Fibroblast of skin of back (primary cell): ENCODE data around the gene CCDC117.

ENCODE experiments used
- DNase-seq: peaks from one replicate; pipeline ENCODE4 v3.0.0-alpha.2; 2013

Gene CCDC117

DNA sequence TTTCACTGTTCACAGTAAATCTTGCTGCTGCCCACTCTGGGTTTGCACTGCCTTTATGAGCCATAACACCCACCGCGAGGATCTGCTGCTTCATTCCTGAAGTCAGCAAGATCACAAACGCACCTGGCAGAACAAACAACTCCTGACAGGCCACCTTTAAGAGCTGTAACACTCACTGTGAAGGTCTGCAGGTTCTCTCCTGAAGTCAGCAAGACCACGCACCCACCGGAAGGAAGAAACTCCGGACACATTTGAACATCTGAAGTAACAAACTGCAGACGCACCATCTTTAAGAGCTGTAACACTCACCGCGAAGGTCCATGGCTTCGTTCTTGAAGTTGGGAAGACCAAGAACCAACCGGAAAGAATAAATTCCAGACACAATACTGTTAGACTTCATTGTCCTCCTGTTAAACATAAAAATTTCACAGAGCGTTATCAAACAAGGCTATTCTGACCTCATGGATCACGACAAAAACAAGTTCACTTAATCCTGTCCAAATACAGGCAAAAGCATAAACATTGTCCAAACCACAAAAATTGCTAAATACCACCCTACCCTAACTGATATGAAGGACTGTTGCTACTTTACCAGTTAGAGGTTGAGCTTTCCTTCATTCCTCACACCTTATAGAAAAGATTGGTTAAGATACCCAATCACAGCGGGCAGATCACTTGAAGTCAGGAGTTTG is 3.0 kb upstream of the CCDC117 start:
- DNase-seq: no peak

DNA sequence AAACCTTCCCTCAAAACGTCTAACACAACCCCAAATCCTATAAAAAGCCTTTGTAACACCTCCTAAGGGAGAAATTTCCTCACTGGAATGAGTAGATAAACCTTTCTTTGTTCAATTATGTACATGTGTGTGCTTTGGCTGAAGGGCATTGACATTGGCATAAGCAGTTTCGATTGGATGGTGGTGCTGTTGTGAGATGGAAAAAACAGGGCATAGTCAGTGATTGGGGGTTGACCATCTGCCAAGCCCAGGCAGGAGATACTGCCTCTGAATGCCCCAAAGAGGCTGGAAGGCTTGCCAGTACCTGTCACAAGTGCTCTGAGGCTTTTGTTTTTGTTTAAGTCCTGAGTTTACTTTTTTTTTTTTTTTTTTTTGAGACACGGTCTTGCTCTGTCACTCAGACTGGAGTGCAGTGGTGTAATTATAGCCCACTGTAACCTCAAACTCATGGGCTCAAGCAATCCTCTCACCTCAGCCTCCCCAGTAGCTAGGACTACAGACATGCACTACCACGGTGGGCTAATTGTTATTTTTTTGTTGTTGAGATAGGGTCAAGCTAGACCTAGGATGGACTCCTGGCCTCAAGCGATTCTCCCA is 1.2 kb upstream of the CCDC117 start:
- no peak for DNase-seq

DNA sequence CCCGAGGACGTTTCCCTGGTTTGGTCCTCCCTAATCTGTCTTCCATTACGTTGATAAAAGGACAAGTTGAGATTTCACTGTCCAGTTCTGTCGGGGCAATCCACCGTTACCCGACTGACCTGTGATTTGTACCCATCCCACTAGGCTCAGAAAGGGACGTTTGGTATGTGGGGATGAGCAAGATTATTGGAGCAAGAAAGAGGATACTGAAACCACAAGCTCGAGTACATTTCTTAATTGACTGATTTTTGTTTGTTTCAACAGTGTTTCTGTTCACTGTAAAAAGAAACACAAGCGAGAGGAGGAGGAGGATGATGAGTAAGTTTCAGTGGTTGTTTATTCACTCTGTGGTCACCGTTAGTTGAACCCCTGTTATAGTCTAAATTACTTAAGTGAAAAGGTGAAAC is 969 bp downstream of the CCDC117 start:
- no peak for DNase-seq

DNA sequence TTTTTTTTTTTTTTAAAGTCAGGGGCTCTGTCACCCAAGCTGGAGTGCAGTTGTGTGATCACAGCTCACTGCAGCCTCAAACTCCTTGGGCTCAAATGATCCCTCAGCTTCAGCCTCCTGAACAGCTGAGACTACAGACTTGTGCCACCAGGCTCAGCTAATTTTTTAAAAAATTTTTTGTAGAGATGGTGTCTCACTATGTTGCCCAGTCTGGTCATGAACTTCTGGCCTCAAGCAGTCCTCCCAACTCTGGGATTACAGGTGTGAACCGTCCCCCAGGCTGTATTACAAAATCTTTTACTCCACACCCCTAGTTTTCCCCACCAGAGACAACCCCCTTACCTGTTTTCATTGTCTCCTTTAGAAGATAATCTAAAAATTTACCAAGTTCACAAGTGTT is 1.9 kb downstream of the CCDC117 start:
- no peak for DNase-seq

DNA sequence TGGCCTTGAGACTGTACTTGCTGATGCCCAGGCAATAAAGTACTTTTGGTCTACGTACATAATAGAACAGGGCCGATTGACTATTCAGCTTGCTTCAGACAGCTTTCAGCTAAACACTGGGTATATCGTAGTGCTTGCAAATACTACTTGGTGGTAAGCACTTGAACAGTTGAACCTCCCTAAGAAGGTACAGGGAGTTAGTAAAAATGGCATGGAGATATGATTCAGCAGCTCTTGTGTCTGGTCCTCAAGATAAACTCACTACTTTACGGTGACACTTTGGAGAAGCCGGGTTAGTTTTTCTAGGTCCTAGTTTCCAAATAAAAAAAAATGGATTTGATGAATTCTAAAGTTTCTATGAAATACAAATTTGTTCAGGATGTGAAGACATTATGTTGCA is 7.3 kb downstream of the CCDC117 start:
- no peak for DNase-seq

DNA sequence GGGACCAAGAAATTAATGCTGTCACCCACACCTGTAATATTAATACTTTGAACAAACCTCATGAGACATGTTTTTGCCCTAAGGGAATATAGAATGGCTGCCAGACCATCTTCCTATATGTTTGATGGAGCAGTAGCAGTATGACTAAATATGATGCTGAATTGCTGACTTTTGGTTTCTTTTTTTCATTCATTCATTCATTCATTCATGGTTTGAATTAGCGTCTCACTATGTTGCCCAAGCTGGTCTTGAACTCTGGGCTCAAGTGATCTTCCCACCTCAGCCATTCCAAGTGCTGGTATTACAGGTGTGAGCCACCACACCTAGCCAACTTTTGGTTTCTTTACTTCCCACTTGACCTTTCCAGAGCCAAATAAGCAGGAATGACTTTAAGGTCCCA is 7.8 kb downstream of the CCDC117 start:
- DNase-seq: no peak

DNA sequence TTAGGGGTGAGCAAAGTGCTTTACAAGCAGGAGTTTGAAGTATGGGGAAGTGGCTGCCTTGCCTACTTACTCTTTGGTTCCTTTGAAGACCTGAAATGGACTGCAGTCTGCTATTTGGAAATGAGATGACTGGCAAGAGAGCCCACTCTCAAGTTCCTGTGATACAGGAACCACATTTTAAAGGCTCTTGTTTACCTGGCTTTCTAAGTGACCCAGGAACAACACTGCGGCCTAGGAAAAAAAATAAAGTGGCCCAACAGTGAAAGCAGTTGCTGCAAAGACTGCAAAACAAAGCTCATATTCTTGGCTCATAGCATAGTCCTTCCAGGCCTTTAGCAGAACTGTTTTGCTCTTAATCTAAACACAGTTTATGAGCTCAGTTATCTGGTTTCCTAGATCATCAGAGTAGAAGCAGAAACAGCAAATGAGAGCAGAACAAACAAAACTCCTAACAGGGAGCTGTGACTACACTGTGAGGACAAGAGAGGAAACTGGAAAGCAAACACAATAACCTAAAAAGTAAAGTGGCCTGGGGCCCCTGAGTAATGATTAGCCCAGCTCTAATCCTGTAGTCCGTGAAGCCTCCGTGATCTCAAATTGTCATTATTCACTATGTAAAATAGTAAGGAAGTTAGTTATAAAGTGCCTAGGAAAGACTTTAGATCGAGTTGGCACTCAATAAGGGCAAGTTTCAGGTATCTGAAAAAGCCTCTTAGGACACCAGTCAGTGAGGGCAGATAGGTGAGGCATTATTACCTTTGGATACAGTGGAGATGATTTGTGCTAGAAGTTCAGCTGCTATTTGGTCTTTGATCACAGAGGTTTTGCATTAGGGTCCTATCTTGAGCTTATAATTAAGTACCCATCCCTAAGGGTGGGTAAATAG is 11.5 kb downstream of the CCDC117 start:
- no peak for DNase-seq

DNA sequence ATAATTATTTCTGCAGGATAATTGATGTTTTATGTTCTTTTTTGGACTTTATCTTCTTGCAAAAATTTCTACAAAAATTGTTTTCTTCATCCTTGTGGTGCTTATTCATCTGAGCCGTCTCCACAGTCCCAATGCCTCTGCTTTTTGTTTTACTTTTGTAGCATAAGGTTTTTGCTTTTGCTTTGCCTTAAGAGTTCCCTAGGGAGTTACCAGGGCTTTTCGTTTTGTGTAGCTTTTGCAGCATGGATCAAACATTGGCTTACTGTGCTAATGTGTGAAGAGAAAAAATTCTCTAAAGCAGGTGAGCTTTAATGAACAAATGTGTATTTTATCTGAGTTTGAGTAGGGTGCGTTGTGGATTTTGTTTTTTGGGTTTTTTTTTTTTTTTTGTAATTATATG is 16.1 kb downstream of the CCDC117 start:
- DNase-seq: no peak

DNA sequence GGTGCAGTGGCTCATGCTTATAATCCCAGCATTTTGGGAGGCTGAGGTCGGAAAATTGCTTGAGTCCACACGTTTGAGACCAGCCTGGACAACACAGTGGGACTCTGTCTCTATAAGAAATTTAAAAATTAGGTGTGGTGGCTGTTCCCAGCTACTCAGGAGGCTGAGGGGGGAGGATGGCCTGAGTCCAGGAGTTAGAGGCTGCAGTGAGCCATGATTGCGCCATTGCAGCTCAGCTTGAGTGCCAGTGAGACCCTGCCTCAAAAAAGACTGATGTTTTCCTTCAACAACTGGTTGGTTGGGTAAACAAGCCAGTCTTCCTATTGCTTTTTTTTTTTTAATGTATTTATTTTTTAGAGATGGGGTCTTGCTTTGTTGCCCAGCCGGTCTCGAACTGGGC is 18.6 kb downstream of the CCDC117 start:
- no peak for DNase-seq

DNA sequence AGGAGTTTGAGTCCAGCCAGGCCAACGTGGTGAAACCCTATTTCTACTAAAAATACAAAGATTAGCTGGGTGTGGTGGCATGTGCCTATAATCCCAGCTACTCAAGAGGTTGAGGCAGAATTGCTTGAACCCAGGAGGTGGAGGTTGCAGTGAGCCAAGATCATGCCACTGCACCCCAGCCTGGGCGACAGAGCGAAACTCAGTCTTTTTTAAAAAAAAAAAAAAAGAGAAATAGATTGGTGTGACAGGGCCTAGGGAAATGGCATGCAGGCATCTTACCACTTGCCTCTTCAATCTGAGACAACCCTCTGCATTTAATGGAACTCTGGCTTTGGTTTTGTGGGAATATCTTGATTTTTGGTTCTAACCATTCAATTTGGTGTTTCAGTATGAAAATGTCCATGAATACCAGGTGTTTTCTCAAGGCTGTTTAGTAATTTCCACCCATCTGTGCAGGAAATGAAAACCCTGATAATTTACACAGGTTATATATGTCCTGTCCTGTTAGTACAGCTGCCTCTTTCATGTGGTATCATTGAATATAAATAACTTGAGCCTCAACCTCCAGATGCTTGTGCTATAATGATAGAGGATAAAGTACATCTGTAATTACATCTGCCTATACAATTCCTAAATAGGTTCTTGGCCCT is 19.5 kb downstream of the CCDC117 start:
- no peak for DNase-seq

DNA sequence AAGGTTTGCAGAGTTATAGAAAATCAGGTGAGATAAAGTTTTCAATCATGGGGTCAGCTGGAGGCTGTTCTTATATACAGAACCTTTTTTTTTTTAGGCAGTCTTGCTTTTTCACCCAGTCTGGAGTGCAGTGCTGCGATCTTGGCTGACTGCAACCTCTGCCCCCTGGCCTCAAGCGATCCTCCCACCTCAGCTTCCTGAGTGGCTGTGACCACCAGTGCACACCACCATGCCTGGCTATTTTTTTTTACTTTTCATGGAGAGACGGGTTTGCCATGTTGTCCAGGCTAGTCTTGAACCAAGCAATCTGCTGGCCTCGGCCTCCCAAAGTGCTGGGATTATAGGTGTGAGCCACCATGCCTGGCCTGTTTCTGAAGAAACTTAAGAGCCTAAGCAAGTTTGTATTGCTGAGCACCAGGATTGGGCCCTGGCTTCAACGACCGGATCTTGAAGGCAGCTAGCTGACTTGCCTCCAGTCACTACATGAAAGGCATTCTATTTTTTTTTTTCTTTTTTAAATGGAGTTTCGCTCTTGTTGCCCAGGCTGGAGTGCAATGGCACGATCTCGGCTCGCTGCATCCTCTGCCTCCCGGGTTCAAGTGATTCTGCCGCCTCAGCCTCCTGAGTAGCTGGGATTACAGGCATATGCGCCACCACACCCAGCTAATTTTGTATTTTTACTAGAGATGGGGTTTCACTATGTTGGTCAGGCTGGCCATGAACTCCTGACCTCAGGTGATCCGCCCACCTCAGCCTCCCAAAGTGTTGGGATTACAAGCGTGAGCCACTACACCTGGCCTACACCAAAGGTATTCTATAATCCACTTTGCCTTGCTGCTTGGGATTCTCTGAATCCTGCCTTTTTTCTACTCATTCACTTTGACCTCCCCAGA is 20.2 kb downstream of the CCDC117 start:
- DNase-seq: no peak

DNA sequence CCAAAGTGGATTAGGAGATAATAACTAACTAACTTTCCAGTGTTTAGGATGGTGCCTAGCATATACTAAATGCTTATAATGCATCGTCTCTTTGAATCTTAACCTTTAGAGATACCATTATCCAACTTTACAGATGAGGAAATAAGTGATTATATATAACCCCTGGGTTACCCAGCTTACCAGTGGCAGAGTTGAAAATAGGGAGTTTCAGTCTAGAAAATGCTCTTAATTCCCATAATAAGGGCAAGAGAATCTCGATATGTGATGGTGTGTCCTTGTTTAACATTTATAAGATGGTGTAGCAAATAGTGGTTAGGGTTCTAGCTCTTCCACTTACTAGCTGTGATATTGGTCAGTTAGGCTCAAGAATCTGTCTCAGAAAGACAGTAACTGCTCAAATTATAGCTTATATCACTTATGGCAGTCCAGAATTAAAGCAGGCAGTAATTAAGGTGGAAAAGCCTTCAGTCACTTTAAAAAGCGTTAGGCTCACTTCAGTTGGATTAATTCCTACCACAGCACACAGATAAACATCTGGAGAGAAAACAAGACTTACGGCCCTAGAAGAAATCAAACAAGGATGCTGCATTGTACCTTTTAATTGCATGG is 21.6 kb downstream of the CCDC117 start:
- no peak for DNase-seq

DNA sequence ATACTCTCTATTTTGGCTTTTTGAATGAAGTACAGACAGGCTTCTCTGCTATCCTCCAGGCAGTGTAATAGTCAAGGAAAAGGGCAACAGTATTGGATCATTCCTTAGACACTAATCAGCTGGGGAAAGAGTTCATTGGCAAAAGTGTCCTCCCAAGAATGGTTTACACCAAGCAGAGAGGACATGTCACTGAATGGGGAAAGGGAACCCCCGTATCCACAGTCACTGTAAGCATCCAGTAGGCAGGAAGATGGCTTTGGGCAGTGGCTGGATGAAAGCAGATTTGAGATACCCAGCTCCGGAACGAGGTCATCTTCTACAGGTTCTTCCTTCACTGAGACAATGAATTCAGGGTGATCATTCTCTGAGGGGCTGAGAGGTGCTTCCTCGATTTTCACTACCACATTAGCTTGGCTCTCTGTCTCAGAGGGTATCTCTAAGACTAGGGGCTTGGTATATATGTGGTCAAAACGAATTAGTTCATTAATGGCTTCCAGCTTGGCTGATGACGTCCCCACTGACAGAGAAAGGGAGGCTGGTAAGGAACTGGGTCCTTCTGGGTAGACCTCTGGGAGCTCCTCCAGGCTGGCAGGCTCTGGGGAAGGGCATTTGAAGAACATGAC is 22.7 kb downstream of the CCDC117 start:
- no peak for DNase-seq

DNA sequence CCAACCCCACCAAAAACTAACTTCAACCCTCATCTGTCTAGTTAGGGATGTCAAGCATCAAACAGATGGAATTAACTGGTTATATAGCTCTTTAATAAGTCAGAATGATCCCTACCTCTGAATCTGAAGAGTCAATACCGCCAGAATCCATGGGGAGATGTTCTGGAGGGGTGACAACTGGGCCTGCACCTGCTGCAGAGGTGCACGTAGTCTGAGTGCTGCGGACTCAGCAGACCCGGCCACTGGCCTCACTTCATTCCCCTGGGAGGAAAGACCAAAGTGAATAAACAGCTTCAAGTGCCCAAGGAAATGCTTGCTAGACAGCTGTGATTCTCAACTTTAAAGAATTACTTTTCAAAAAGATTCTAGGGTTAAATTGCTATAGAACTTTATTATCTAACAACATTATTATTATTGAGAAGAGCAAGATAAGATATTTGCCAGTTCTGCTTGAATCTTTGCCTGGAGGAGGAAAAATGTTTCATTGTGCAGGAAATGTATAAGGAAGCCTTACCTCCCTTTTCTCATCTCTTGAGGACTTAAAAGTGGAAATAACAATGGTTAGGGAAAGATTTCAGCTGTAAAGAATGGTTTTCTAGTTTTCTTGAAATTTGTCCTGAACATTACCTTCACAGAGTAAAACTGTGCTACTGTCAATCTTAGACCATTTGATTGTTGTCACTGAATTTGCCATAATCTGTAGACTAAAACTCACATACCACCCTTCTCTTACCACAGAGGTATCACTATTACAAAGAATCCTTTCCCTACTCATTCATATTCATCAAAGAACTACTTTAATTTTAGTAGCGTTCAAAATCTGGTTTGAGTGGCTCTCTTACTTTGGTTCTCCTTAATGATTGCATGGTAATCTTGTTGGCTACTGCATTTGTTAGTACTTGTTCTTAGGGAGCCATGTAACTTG is 23.7 kb downstream of the CCDC117 start:
- no peak for DNase-seq

DNA sequence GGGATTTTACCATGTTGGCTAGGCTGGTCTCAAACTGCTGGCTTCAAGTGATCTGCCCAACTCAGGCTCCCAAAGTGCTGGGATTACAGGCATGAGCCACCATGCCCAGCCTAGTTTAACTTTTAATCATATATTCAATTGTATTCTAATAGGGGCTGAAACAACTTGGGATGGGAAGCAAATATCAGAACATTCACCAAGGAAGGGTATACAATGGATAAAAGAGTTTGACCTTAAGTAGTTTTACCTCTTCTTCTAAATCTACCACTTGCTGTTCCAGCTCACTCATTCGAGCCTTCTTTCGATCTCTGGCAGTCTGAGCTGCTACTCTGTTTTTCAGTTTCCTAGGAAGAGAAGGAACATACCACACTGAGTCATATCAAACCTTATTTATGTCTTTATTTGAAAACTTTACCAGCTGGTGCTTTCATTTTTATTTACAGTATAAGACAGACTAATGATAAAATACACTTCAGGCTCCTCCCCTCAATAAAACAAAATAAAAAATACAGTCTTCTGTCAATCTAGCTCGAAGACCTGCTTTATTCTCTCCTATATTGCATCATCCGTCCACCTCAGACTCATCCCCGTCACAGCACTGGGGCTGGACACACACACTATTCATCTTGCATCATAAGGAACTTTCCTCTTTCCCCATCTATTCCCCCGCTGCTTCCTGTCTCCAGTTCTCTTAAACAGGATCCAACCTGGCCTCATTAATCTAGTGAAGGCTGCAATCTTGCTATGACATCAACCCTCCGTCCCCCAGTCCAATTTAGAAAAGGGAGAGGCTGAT is 26.5 kb downstream of the CCDC117 start:
- peak; percentile 93 for DNase-seq

DNA sequence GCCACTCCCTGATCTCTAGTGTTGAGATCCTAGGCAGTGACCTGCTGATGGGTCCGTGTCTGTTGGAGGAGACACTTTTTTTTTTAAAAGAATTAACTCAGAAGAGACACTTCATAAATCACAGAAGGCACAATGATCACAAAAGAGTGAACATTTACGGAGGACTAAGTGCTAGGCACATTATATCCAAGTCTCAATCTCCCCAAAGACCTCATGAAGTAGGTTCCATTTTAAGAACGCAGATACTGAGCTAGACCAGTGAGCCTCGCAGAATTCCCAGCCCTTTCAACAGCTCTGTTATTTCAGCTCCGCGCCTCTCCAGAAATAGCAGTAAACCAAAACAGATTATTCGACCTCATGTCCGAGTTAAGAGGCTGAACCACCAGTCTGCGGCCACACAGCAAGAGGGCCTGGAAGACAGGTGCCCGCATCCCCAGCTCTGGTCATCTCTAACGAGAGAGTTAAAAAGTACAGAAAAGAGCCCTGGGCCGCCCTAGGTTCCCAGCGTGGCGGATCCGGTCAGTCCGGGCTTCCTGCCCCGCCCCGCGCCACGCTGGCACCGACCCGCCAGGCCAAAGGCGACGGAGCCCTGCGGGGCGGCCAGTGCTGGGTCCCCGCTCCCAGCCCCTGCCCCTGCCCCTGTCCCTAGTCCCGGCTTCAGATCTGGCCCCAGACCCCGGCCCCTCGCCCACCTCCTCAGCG is 27.3 kb downstream of the CCDC117 start:
- peak; percentile 59 for DNase-seq

DNA sequence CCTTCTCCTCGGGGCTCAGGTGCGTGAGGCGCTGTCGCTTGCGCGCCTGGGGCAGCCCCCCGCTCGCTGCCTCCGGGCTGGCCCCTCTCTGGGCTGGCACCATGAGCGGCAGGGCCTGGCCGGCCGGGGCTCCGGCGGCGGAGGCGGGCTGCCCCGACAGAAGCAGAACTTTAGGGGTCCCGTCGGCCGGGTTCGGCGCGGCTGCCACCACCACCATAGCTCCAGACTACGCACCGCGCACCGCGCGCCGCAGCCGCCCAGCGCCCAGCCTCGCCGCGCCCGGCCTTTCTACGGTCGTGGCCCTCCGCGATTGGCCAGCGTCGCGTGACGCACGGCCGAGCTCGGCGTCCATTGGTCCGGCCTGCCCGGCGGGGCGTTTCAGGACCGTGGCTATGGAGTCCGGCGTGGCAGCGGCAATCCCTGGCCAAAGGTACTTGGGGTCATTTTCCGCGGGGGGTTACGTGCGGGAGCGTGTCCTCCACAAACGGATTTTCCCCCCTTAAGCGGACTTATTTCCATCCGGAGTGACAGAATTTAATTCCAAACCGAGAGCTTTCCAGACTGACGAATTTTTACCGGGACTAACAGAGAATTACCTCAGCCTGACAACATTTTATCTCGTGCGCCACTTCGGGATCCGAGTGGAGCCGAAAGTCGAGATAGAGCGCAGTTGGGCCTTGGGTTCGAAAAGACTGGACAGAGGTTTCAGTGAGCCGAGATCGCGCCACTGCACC is 28.0 kb downstream of the CCDC117 start, which contains the start of gene XBP1:
XBP1 (minus strand) TSS at position 262 of the 734 bp plus-strand sequence.
- DNase-seq: peak; percentile 94
